Jurkat, Clone E6-1 (cell line): ENCODE data around the gene DDN.

Experiments
- DNase-seq: peaks from one replicate; pipeline ENCODE4 v3.0.0-alpha.2; 2011; ENCODE audit warnings: low read depth, low spot score
- H3K4me3 ChIP-seq: 2 replicates; pipeline ENCODE4 v1.5.1; 2011; ENCODE audit warnings: mild to moderate bottlenecking, low read length, control low read depth, moderate library complexity

DDN gene

GRCh38 chr12:48990552-48990951 is 8.6 kb downstream of the DDN start:
- H3K4me3 ChIP-seq = no peak overlapping the region
- no peak for DNase-seq

GRCh38 chr12:48988030-48988649 is 11.0 kb downstream of the DDN start:
- peak; percentile 28 for DNase-seq
- H3K4me3 ChIP-seq = no peak overlapping the region

- no peak for DNase-seq
- no peak overlapping the region for H3K4me3 ChIP-seq
Observed at GRCh38 chr12:48986720-48987291, 12.4 kb downstream of the DDN start.

- DNase-seq = no peak
- H3K4me3 ChIP-seq = no peak overlapping the region
Observed at GRCh38 chr12:48985901-48986300, 13.3 kb downstream of the DDN start.

- DNase-seq = no peak
- H3K4me3 ChIP-seq = no peak overlapping the region
Observed at GRCh38 chr12:48985475-48985897, 13.7 kb downstream of the DDN start.

GRCh38 chr12:48982397-48983080 is 16.6 kb downstream of the DDN start:
- no peak overlapping the region for H3K4me3 ChIP-seq
- no peak for DNase-seq

- DNase-seq = no peak
- H3K4me3 ChIP-seq = peak overlapping the region; percentile 41
Observed at GRCh38 chr12:48981757-48982157, 17.4 kb downstream of the DDN start.

- DNase-seq = peak; percentile 60
Observed at GRCh38 chr12:48980953-48981756, 18.0 kb downstream of the DDN start.

GRCh38 chr12:48980389-48980952 is 18.7 kb downstream of the DDN start:
- H3K4me3 ChIP-seq = peak overlapping the region; percentile 41
- peak; percentile 22 for DNase-seq

More at GRCh38 chr12:48980953-48981756, 18.0 kb downstream of the DDN start:
- peak overlapping the region; percentile 41 for H3K4me3 ChIP-seq

GRCh38 chr12:48979602-48980388 is 19.4 kb downstream of the DDN start:
- no peak for DNase-seq
- H3K4me3 ChIP-seq = peak overlapping the region; percentile 28

GRCh38 chr12:48978741-48979601 is 20.2 kb downstream of the DDN start:
- H3K4me3 ChIP-seq = peak overlapping the region; percentile 28
- no peak for DNase-seq

GRCh38 chr12:48978291-48978740 is 20.9 kb downstream of the DDN start, which contains the start of gene WNT1:
Gene WNT1 (plus strand): TSS chr12:48978322. CDS start chr12:48978651, 329 bp downstream.
- DNase-seq = no peak
- no peak within 1 kb of the TSS; the same call in 1 of the 2 replicates for H3K4me3 ChIP-seq

- H3K4me3 ChIP-seq = no peak overlapping the region
- DNase-seq = peak; percentile 29
Observed at GRCh38 chr12:48977290-48978281, 21.6 kb downstream of the DDN start.

- no peak for DNase-seq
- H3K4me3 ChIP-seq = no peak overlapping the region
Observed at GRCh38 chr12:48973941-48974673, 25.1 kb downstream of the DDN start.

GRCh38 chr12:48973531-48973930 is 25.6 kb downstream of the DDN start:
- no peak overlapping the region for H3K4me3 ChIP-seq

More at GRCh38 chr12:48973531-48973930, 25.6 kb downstream of the DDN start:
- DNase-seq = no peak
